HG03521 (cell line): ENCODE data around the gene EML4.
"Not testable (repeated sequence)": the region's sequence is repeated elsewhere in the genome, so short reads cannot be mapped to it uniquely, and the experiment has no call there.

Experiments used
- ATAC-seq: cut with Tn5 transposase; IDR thresholded peaks from one replicate; pipeline ENCODE4 v1.9.1; 2021; ENCODE audit warnings: mild to moderate bottlenecking, moderate library complexity; ENCODE audit not compliant: unreplicated experiment

The EML4 gene

GRCh38 chr2:42328148-42328833, 159.1 kb downstream of the EML4 start:
- no peak for ATAC-seq

GRCh38 chr2:42328923-42329322, 159.8 kb downstream of the EML4 start:
- ATAC-seq = no peak

- no peak for ATAC-seq
Observed at GRCh38 chr2:42329736-42330135, 160.6 kb downstream of the EML4 start.

- no peak for ATAC-seq
Observed at GRCh38 chr2:42331569-42332284, 162.6 kb downstream of the EML4 start.

GRCh38 chr2:42332575-42332974, 163.4 kb downstream of the EML4 start:
- no peak for ATAC-seq

GRCh38 chr2:42333579-42333978, 164.4 kb downstream of the EML4 start:
- no peak for ATAC-seq

- no peak for ATAC-seq
Observed at GRCh38 chr2:42334220-42334619, 165.1 kb downstream of the EML4 start.

- ATAC-seq = not testable (repeated sequence)
Observed at GRCh38 chr2:42334865-42335264, 165.7 kb downstream of the EML4 start.

- no peak for ATAC-seq
Observed at GRCh38 chr2:42335514-42336104, 166.5 kb downstream of the EML4 start.

- no peak for ATAC-seq
Observed at GRCh38 chr2:42336361-42336965, 167.3 kb downstream of the EML4 start.

GRCh38 chr2:42337356-42337820, 168.2 kb downstream of the EML4 start:
- ATAC-seq = no peak

- no peak for ATAC-seq
Observed at GRCh38 chr2:42337846-42338566, 168.9 kb downstream of the EML4 start.

- ATAC-seq = no peak
Observed at GRCh38 chr2:42338567-42339190, 169.5 kb downstream of the EML4 start.

- no peak for ATAC-seq
Observed at GRCh38 chr2:42339191-42339912, 170.2 kb downstream of the EML4 start.

GRCh38 chr2:42340045-42340937, 171.1 kb downstream of the EML4 start:
- no peak for ATAC-seq

- ATAC-seq = no peak
Observed at GRCh38 chr2:42340938-42341636, 171.9 kb downstream of the EML4 start.

- ATAC-seq = no peak
Observed at GRCh38 chr2:42342061-42342794, 173.1 kb downstream of the EML4 start.
